Hepatocyte (in vitro differentiated cells): ENCODE results near the gene CLP1.

ENCODE experiments used
- CTCF ChIP-seq: fragments of 200-600 bp; sonication (generic); IDR thresholded peaks from 2 replicates; pipeline ENCODE4 v1.5.1; 2016; ENCODE audit warnings: antibody characterized with exemption, mild to moderate bottlenecking; ENCODE audit not compliant: poor library complexity
- EZH2 ChIP-seq: fragments of 200-600 bp; sonication (generic); IDR thresholded peaks from 2 replicates; pipeline ENCODE4 v1.6.1; 2016; ENCODE audit warnings: antibody characterized with exemption, mild to moderate bottlenecking, borderline replicate concordance
- EZH2phosphoT487 ChIP-seq: fragments of 200-600 bp; sonication (generic); IDR thresholded peaks from one replicate; pipeline ENCODE4 v1.6.1; 2018; ENCODE audit warnings: antibody characterized with exemption, mild to moderate bottlenecking, low read depth, moderate library complexity; ENCODE audit not compliant: unreplicated experiment, severe bottlenecking

DNA sequence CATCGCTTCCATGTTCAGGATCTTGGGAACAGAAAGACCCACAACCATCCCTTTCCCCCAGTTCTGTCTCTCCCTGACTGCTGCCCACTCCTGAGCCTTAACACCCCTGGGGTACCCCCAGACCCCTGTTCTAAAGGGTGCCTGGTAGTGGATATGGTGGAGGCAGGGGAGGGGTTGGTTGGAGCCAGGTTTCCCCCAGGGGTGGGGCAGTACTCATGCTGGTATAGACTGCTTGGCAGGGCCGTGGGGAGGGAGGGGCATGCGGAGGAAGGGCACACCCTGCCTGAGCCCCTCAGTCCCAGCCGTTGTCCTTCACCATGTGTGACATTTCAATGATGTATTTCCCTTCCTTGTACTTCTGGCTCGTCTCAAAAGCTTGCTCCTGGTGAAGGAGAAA lies 11.9 kb upstream of the CLP1 start:
- TF ChIP-seq CTCF: no peak
- no peak for TF ChIP-seq EZH2
- TF ChIP-seq EZH2phosphoT487: no peak
